Thyroid gland (tissue), 4 donors: Measurements from ENCODE around the gene ACSL1. TPM values are rescaled to one million over a fixed set of nuclear protein-coding genes. Genes with fewer than 3 reads are reported as not detected.
"Not testable (repeated sequence)": the region's sequence is repeated elsewhere in the genome, so short reads cannot be mapped to it uniquely, and the experiment has no call there.

Experiments used
- DNase-seq, 2 donors: peaks; one replicate each; pipeline ENCODE4 v3.0.0-alpha.2; 2019
- H3K27ac ChIP-seq, 3 donors: fragments of 200-600 bp; sonication (generic); 1 replicate in 2 of 3; 2 replicates in 1 of 3; pipeline ENCODE4 v1.5.1; 2016 to 2019; ENCODE audit warnings: mild to moderate bottlenecking in 1 of 3, moderate library complexity in 1 of 3
- H3K27me3 ChIP-seq: fragments of 200-600 bp; sonication (generic); one replicate; pipeline ENCODE4 v1.5.1; 2019
- H3K36me3 ChIP-seq, 2 donors: fragments of 200-600 bp; sonication (generic); one replicate each; pipeline ENCODE4 v1.5.1; 2016 to 2019
- H3K4me1 ChIP-seq, 2 donors: fragments of 200-600 bp; sonication (generic); one replicate each; pipeline ENCODE4 v1.5.1; 2017 to 2019
- H3K4me3 ChIP-seq, 3 donors: fragments of 200-600 bp; sonication (generic); replicated peaks in 1 of 3; 1 replicate in 2 of 3; 2 replicates in 1 of 3; pipeline ENCODE4 v1.5.1; 2016; ENCODE audit warnings: mild to moderate bottlenecking in 1 of 3
- H3K9me3 ChIP-seq: fragments of 200-600 bp; sonication (generic); one replicate; pipeline ENCODE4 v1.5.1; 2017
- POLR2A ChIP-seq, 2 donors: fragments of 450-650 bp; IDR thresholded peaks; one replicate each; pipeline ENCODE4 v1.6.1; 2017; ENCODE audit warnings: antibody characterized with exemption in 2 of 2, mild to moderate bottlenecking in 2 of 2, moderate library complexity in 1 of 2
- WGBS, 2 donors: methylation state at CpG; one replicate each; pipeline ENCODE4 v1.1.5; 2017; 5-methylcytosine and 5-hydroxymethylcytosine counted together
- intact Hi-C: fragments of 100-400 bp; cut with DNase I; formaldehyde crosslinking; loops from one replicate; pipeline ENCODE4 v1.15.1; 2023
- total RNA-seq, 4 donors: library from RNA; depleted of rRNA; stranded (reverse); fragments of >200 nt; gene quantifications; one replicate each; pipeline ENCODE4 v1.2.3, GENCODE V29; 2016
- TF ChIP-seq, protein P1 (sequence below), 6 experiments: fragments of 200-600 bp in 3 of 6; fragments of 450-650 bp in 3 of 6; sonication (generic) in 3 of 6; IDR thresholded peaks; one replicate each; pipeline ENCODE4 v1.5.1; 2016 to 2019; ENCODE audit warnings: antibody characterized with exemption in 6 of 6, mild to moderate bottlenecking in 2 of 6, inconsistent platforms in 1 of 6, moderate library complexity in 1 of 6

ACSL1 gene
- total RNA-seq, 4 donors from 2014 or later: 78.2 to 163 (median 112) TPM

GRCh38 chr4:184782731-184783373, 42.9 kb downstream of the ACSL1 start:
- no peaks in the 10 kb centered on the region for H3K27me3 ChIP-seq
- H3K9me3 ChIP-seq: no peaks in the 10 kb centered on the region
- no peak overlapping the region for H3K4me3 ChIP-seq
- H3K4me1 ChIP-seq: peaks cover 3 to 19% of the 10 kb centered on the region in 2 donors
- intact Hi-C loops: no loop called here
- H3K27ac ChIP-seq: no peak overlapping the region
- no peak for TF ChIP-seq POLR2A (IDR thresholded peaks at IDR 0.05)
- 67 to 72% methylated on average over 17 of the region's 17 CpGs for WGBS, 2 donors
- H3K36me3 ChIP-seq: peaks cover 8 to 14% of the 10 kb centered on the region in 2 donors
- DNase-seq: no peak

GRCh38 chr4:184779160-184779559, 46.6 kb downstream of the ACSL1 start:
- H3K27me3 ChIP-seq, H3K4me3 ChIP-seq, H3K27ac ChIP-seq, DNase-seq, H3K36me3 ChIP-seq, intact Hi-C loops, H3K9me3 ChIP-seq: not testable (repeated sequence)
- peaks cover 23 to 25% of the 10 kb centered on the region in 2 donors for H3K4me1 ChIP-seq
- WGBS, 2 donors: 94 to 95% methylated on average over 4 of the region's 4 CpGs

GRCh38 chr4:184778325-184778724, 47.4 kb downstream of the ACSL1 start:
- TF ChIP-seq, protein P1, sequence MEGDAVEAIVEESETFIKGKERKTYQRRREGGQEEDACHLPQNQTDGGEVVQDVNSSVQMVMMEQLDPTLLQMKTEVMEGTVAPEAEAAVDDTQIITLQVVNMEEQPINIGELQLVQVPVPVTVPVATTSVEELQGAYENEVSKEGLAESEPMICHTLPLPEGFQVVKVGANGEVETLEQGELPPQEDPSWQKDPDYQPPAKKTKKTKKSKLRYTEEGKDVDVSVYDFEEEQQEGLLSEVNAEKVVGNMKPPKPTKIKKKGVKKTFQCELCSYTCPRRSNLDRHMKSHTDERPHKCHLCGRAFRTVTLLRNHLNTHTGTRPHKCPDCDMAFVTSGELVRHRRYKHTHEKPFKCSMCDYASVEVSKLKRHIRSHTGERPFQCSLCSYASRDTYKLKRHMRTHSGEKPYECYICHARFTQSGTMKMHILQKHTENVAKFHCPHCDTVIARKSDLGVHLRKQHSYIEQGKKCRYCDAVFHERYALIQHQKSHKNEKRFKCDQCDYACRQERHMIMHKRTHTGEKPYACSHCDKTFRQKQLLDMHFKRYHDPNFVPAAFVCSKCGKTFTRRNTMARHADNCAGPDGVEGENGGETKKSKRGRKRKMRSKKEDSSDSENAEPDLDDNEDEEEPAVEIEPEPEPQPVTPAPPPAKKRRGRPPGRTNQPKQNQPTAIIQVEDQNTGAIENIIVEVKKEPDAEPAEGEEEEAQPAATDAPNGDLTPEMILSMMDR (IDR thresholded peaks at IDR 0.05): no peak
- no peak overlapping the region for H3K4me3 ChIP-seq
- peaks cover 23 to 25% of the 10 kb centered on the region in 2 donors for H3K4me1 ChIP-seq
- no peak for DNase-seq
- WGBS, 2 donors: 85 to 87% methylated on average over 8 of the region's 8 CpGs
- H3K27ac ChIP-seq: peak overlapping the region in 2 of 3 donors; percentile 73 to 89
- H3K36me3 ChIP-seq: peaks cover 4 to 10% of the 10 kb centered on the region in 2 donors
- intact Hi-C loops: no loop called here
- H3K27me3 ChIP-seq: no peaks in the 10 kb centered on the region
- H3K9me3 ChIP-seq: no peaks in the 10 kb centered on the region

DNA sequence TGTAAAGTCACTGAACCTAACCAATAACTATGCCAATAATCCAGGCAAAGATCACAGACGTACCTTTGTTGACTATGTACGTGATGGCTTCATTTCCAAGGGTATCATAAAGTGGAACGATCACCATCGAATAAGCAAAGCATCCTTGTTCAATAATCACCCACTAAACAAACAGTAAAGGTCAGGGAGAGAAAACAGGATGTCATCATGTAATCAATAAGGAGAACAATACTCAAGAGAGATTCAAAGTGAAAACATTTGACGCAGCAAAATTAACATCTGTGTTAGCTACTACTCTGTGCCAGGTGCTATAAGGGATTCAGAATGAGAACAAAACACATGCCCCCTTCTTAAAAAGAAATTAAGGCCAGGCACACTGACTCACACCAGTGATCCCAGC, 48.9 kb downstream of the ACSL1 start:
- no peak overlapping the region for H3K4me3 ChIP-seq
- H3K36me3 ChIP-seq: peaks cover 12 to 16% of the 10 kb centered on the region in 2 donors
- TF ChIP-seq POLR2A (IDR thresholded peaks at IDR 0.05): no peak
- TF ChIP-seq, protein P1 (IDR thresholded peaks at IDR 0.05): no peak
- intact Hi-C loops: no loop called here
- H3K9me3 ChIP-seq: no peaks in the 10 kb centered on the region
- WGBS, 2 donors: 93 to 94% methylated on average over 5 of the region's 5 CpGs
- peaks cover 23 to 25% of the 10 kb centered on the region in 2 donors for H3K4me1 ChIP-seq
- H3K27ac ChIP-seq: peak overlapping the region; percentile 60 to 89 (median 73)
- H3K27me3 ChIP-seq: no peaks in the 10 kb centered on the region
- no peak for DNase-seq

- Histone ChIP-seq H3K36me3 (peaks cover 12 to 16% of the 10 kb centered on the region in 2 donors), H3K4me3 (no peak overlapping the region), H3K27me3 (no peaks in the 10 kb centered on the region), H3K27ac (peak overlapping the region; percentile 60 to 89 (median 73)), H3K9me3 (no peaks in the 10 kb centered on the region), H3K4me1 (peaks cover 23 to 32% of the 10 kb centered on the region in 2 donors)
- 48 to 58% methylated on average over 13 of the region's 13 CpGs for WGBS, 2 donors
- intact Hi-C loops: no loop called here
- DNase-seq: peak; percentile 59 to 78
- peak in 1 of 2 donors; percentile 33 for TF ChIP-seq POLR2A (IDR thresholded peaks at IDR 0.05)
- TF ChIP-seq, protein P1 (IDR thresholded peaks at IDR 0.05): peak in 2 of 6 experiments; percentile 20 to 24
Measured at GRCh38 chr4:184775854-184776555, 49.8 kb downstream of the ACSL1 start.

- H3K4me3 ChIP-seq: no peak overlapping the region
- no peak for DNase-seq
- peaks cover 12 to 16% of the 10 kb centered on the region in 2 donors for H3K36me3 ChIP-seq
Measured at GRCh38 chr4:184774152-184774551, 51.6 kb downstream of the ACSL1 start.

More at GRCh38 chr4:184774152-184774551, 51.6 kb downstream of the ACSL1 start:
- 87 to 97% methylated on average over 7 of the region's 7 CpGs for WGBS, 2 donors
- H3K27me3 ChIP-seq: no peaks in the 10 kb centered on the region
- peaks cover 23 to 36% of the 10 kb centered on the region in 2 donors for H3K4me1 ChIP-seq
- intact Hi-C loops: no loop called here
- no peak overlapping the region for H3K27ac ChIP-seq
- TF ChIP-seq, protein P1 (IDR thresholded peaks at IDR 0.05): no peak
- TF ChIP-seq POLR2A (IDR thresholded peaks at IDR 0.05): no peak
- no peaks in the 10 kb centered on the region for H3K9me3 ChIP-seq
